OCI-LY7 (cell line): ENCODE measurements around the gene C1QL4. TPM values are rescaled to one million over a fixed set of nuclear protein-coding genes. Genes with fewer than 3 reads are reported as not detected.

ENCODE experiments used
- BruUV-seq: library from RNA; stranded (reverse); fragments of 400-500 nt; replicated peaks from 2 replicates; lab custom pipeline; 2021; lab: Mats Ljungman, UMichigan
- CTCF ChIA-PET: fragments of 300-600 bp; sonication (Branson Sonifier 250); formaldehyde crosslinking; loops from one replicate; lab custom pipeline; 2022; ENCODE audit warnings: antibody characterized with exemption; ENCODE audit not compliant: unreplicated experiment; lab: Charles Lee
- POLR2A ChIA-PET: fragments of 300-600 bp; sonication (Branson Sonifier 250); formaldehyde crosslinking; loops from one replicate; lab custom pipeline; 2022; ENCODE audit warnings: antibody characterized with exemption; lab: Charles Lee
- DNase-seq: peaks from one replicate; pipeline ENCODE4 v3.0.0-alpha.2; 2015; ENCODE audit warnings: low spot score
- H2AFZ ChIP-seq: fragments of 200-600 bp; sonication (generic), shearing (Covaris generic); 2 replicates; pipeline ENCODE4 v1.6.1; 2014; ENCODE audit warnings: mild to moderate bottlenecking, antibody characterized with exemption, low read length, moderate library complexity
- H3K27ac ChIP-seq: fragments of 200-600 bp; sonication (generic); 2 replicates; pipeline ENCODE4 v1.5.1; 2014; ENCODE audit warnings: mixed run types, low read depth, mild to moderate bottlenecking, moderate library complexity, low read length, inconsistent platforms; ENCODE audit not compliant: poor library complexity, severe bottlenecking
- H3K36me3 ChIP-seq: fragments of 200-600 bp; sonication (generic); 2 replicates; pipeline ENCODE4 v1.6.1; 2014; ENCODE audit warnings: mild to moderate bottlenecking, antibody characterized with exemption, low read length, moderate library complexity, mixed read lengths; ENCODE audit not compliant: insufficient read depth
- H3K4me1 ChIP-seq: fragments of 200-600 bp; sonication (generic); 2 replicates; pipeline ENCODE4 v1.5.1; 2014; ENCODE audit warnings: mild to moderate bottlenecking, low read length; ENCODE audit not compliant: insufficient read depth, poor library complexity, severe bottlenecking
- H3K4me2 ChIP-seq: fragments of 200-600 bp; sonication (generic); 2 replicates; pipeline ENCODE4 v1.6.1; 2014; ENCODE audit warnings: mild to moderate bottlenecking, low read length
- H3K4me3 ChIP-seq: fragments of 200-600 bp; sonication (generic); 2 replicates; pipeline ENCODE4 v1.5.1; 2014; ENCODE audit warnings: mild to moderate bottlenecking, low read depth, low read length; ENCODE audit not compliant: poor library complexity, severe bottlenecking
- H3K79me2 ChIP-seq: fragments of 200-600 bp; sonication (generic); 2 replicates; pipeline ENCODE4 v1.6.1; 2016; ENCODE audit warnings: low read depth, mild to moderate bottlenecking, low read length, moderate library complexity, mixed read lengths; ENCODE audit not compliant: insufficient read depth
- H3K9me2 ChIP-seq: fragments of 200-600 bp; sonication (generic); 2 replicates; pipeline ENCODE4 v1.6.1; 2016; ENCODE audit warnings: mild to moderate bottlenecking, low read length, mixed read lengths; ENCODE audit not compliant: insufficient read depth
- H3K9me3 ChIP-seq: fragments of 200-600 bp; sonication (generic); 2 replicates; pipeline ENCODE4 v1.6.1; 2014; ENCODE audit warnings: mild to moderate bottlenecking, mixed run types, low read length, mixed read lengths
- H4K20me1 ChIP-seq: fragments of 200-600 bp; sonication (generic); 2 replicates; pipeline ENCODE4 v1.6.1; 2014; ENCODE audit warnings: mild to moderate bottlenecking, antibody characterized with exemption, low read length, moderate library complexity, mixed read lengths; ENCODE audit not compliant: insufficient read depth
- CTCF ChIP-seq: fragments of 200-600 bp; sonication (generic); conservative IDR thresholded peaks from 2 replicates; pipeline ENCODE4 v1.5.1; 2014; ENCODE audit warnings: mild to moderate bottlenecking, antibody characterized with exemption, low read length, moderate library complexity, mixed read lengths
- EZH2phosphoT487 ChIP-seq: fragments of 200-600 bp; sonication (generic); IDR thresholded peaks from 2 replicates; pipeline ENCODE4 v1.6.1; 2018; ENCODE audit warnings: low read depth, borderline replicate concordance, mild to moderate bottlenecking, mixed run types, antibody characterized with exemption, low read length, moderate library complexity, mixed read lengths
- intact Hi-C: fragments of 100-400 bp; cut with micrococcal nuclease; formaldehyde crosslinking; loops from one replicate; pipeline ENCODE4 v1.10.0; 2022; ENCODE audit not compliant: unreplicated experiment
- total RNA-seq, 2 experiments: library from RNA; depleted of rRNA in 1 of 2; stranded (reverse); fragments of >200 nt in 1 of 2; shearing (Covaris generic) in 1 of 2; gene quantifications; 2 replicates each; pipeline ENCODE4 v1.2.3, GENCODE V29; 2014 to 2022

C1QL4 gene
- total RNA-seq, 2 experiments from 2014 or later, result 0.19 TPM; not detected in 1

- no peaks in the 10 kb centered on the region for H3K9me3 ChIP-seq
- H3K79me2 ChIP-seq, result no peaks in the 10 kb centered on the region
- H3K9me2 ChIP-seq, result no peaks in the 10 kb centered on the region
- peak overlapping the region; percentile 54 for H3K4me2 ChIP-seq
- no peaks in the 10 kb centered on the region for H4K20me1 ChIP-seq
- intact Hi-C loops, result loop anchor here (5.0 kb wide), 1 partner anchor 157 kb away; the partner anchor contains the start of gene TUBA1A
- POLR2A ChIA-PET, result interaction anchor here (0.7 kb wide), 1 partner anchor 41 kb away, joined by 3 read pairs; no protein-coding TSS in a partner anchor
- peaks cover 55% of the 10 kb centered on the region for H3K4me1 ChIP-seq
- BruUV-seq, result no TSS peak
- CTCF ChIA-PET, result no interaction called here
- no peak for TF ChIP-seq EZH2phosphoT487
- no peak for TF ChIP-seq CTCF
- peak overlapping the region; percentile 13 for H3K4me3 ChIP-seq
- no peak for DNase-seq
- no peak overlapping the region for H3K27ac ChIP-seq
- no peaks in the 10 kb centered on the region for H3K36me3 ChIP-seq
- H2AFZ ChIP-seq, result no peak overlapping the region
These were observed 7.6 kb upstream of the C1QL4 start for GRCh38 chr12:49344486-49345050.

GRCh38 chr12:49342914-49343731 lies 6.1 kb upstream of the C1QL4 start:
- no peak for TF ChIP-seq EZH2phosphoT487
- TF ChIP-seq CTCF, result no peak
- no peaks in the 10 kb centered on the region for H3K36me3 ChIP-seq
- CTCF ChIA-PET, result interaction anchor here (0.7 to 1.2 kb wide), 3 partner anchors 11 to 162 kb away, joined by 3 to 4 read pairs (median 3); partner anchors contain the start of gene TROAP
- no peak overlapping the region for H3K27ac ChIP-seq
- H3K9me3 ChIP-seq, result no peaks in the 10 kb centered on the region
- peak; percentile 54 for DNase-seq
- H2AFZ ChIP-seq, result peak overlapping the region; percentile 60; the same call in 1 of the 2 replicates
- no peaks in the 10 kb centered on the region for H4K20me1 ChIP-seq
- BruUV-seq, result no TSS peak
- intact Hi-C loops, result loop anchor here (1.0 kb wide), 1 partner anchor 55 kb away; no protein-coding TSS in a partner anchor
- POLR2A ChIA-PET, result interaction anchor here (0.5 to 2.2 kb wide), 4 partner anchors 20 to 172 kb away, joined by 3 to 6 read pairs (median 3); partner anchors contain the start of genes SPATS2 and TROAP
- peaks cover 55% of the 10 kb centered on the region for H3K4me1 ChIP-seq
- no peaks in the 10 kb centered on the region for H3K79me2 ChIP-seq
- H3K9me2 ChIP-seq, result no peaks in the 10 kb centered on the region
- peak overlapping the region; percentile 67 for H3K4me2 ChIP-seq
- H3K4me3 ChIP-seq, result peak overlapping the region; percentile 57
